Measurements from ENCODE around the gene POFUT1. TPM values are rescaled to one million over a fixed set of nuclear protein-coding genes. Genes with fewer than 3 reads are reported as not detected.
A peak's percentile ranks its signal among the peaks of the same experiment; 100 is the strongest.

POFUT1 gene
- total RNA-seq, 1 experiment from 2014 or later: 29.4 TPM

DNA sequence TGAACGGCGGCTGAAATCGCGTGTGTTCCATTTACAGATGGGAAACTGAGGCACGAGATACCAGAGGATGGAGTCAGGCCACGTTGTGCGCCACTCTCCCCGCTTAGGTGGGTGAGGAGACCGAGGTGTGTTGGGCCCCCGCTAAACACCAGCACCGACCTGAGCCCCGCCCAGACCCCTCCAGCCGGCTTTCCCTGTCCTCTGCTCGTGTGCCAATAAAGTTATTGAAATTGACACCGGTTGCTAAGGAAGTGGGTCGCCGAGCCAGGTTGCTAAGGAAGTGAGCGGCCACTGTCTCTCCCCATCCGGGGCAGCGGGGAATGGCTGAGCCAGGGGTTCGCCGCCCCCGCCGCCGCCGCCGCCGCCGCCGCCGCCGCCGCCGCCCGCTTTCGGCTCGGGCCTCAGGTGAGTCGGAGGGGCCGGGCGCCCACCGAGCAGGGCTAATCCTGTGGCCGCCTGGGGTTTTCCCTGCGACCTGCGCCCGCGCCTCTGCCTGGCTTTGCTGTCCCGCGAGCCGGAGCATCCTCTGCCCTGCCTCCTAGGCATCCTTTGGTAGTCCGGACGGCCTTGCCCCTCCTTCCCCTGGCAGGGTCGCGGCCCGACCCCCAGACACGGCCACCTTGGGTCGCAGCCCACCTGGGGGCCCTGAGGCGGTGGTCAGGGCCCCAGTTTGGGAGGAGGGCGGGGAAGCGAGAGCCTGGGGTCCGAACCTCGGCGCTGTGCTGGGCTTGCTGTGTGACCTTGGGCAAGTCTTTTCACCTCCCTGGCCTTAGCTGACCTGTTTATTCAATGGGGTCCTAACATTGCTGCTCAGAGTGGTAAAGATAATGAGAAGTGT, 69.9 kb downstream of the POFUT1 start, which contains the start of gene KIF3B (continued):
- TF ChIP-seq, protein P1, sequence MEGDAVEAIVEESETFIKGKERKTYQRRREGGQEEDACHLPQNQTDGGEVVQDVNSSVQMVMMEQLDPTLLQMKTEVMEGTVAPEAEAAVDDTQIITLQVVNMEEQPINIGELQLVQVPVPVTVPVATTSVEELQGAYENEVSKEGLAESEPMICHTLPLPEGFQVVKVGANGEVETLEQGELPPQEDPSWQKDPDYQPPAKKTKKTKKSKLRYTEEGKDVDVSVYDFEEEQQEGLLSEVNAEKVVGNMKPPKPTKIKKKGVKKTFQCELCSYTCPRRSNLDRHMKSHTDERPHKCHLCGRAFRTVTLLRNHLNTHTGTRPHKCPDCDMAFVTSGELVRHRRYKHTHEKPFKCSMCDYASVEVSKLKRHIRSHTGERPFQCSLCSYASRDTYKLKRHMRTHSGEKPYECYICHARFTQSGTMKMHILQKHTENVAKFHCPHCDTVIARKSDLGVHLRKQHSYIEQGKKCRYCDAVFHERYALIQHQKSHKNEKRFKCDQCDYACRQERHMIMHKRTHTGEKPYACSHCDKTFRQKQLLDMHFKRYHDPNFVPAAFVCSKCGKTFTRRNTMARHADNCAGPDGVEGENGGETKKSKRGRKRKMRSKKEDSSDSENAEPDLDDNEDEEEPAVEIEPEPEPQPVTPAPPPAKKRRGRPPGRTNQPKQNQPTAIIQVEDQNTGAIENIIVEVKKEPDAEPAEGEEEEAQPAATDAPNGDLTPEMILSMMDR (IDR thresholded peaks at IDR 0.05): no peak
- TF ChIP-seq, protein P2, sequence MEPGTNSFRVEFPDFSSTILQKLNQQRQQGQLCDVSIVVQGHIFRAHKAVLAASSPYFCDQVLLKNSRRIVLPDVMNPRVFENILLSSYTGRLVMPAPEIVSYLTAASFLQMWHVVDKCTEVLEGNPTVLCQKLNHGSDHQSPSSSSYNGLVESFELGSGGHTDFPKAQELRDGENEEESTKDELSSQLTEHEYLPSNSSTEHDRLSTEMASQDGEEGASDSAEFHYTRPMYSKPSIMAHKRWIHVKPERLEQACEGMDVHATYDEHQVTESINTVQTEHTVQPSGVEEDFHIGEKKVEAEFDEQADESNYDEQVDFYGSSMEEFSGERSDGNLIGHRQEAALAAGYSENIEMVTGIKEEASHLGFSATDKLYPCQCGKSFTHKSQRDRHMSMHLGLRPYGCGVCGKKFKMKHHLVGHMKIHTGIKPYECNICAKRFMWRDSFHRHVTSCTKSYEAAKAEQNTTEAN (CRISPR knock-in tag; IDR thresholded peaks at IDR 0.05): no peak
- TF ChIP-seq GABPB1 (CRISPR knock-in tag; IDR thresholded peaks at IDR 0.05): no peak
- TF ChIP-seq, protein P3, sequence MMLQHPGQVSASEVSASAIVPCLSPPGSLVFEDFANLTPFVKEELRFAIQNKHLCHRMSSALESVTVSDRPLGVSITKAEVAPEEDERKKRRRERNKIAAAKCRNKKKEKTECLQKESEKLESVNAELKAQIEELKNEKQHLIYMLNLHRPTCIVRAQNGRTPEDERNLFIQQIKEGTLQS (CRISPR knock-in tag; conservative IDR thresholded peaks at IDR 0.05): no peak

DNA sequence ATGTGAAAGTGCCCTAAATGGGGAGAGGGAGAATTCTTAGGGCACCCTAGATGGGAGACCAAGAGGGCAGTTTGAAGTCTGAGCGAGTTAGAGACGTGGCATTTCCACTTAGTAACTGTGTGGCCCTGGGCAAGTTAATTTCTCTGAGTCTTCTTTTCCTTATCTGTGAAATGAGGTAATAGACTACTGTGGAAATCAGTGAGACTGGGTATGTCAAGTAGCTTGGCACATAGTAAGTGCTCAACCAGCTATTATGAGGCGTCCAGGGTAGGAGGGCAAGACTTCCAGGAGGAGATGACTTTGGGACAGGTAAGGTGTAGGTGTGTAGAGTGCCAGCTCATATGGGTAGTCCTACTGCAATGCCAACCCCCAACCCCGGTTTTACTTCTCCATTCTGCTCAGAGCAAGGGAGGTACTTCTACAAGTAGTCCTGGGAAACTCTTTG, 70.5 kb downstream of the POFUT1 start:
- Mint-ChIP-seq H3K27me3 (ENCODE audit: low read depth) (peaks cover 1% of the 10 kb centered on the region; the same call in 1 of the 2 replicates), H3K4me1 (peaks cover 7% of the 10 kb centered on the region), H3K27ac (no peak overlapping the region), H3K36me3 (no peaks in the 10 kb centered on the region), H3K9me3 (no peaks in the 10 kb centered on the region), H3K4me3 (peak overlapping the region; percentile 82)
- DNase-seq (ENCODE audit: low spot score) (no peak), ATAC-seq (no peak)
- POLR2A ChIA-PET: no interaction called here
- CTCF ChIA-PET: no interaction called here
- no peak for TF ChIP-seq NFE2L1 (CRISPR knock-in tag; IDR thresholded peaks at IDR 0.05)
- TF ChIP-seq, protein P4, sequence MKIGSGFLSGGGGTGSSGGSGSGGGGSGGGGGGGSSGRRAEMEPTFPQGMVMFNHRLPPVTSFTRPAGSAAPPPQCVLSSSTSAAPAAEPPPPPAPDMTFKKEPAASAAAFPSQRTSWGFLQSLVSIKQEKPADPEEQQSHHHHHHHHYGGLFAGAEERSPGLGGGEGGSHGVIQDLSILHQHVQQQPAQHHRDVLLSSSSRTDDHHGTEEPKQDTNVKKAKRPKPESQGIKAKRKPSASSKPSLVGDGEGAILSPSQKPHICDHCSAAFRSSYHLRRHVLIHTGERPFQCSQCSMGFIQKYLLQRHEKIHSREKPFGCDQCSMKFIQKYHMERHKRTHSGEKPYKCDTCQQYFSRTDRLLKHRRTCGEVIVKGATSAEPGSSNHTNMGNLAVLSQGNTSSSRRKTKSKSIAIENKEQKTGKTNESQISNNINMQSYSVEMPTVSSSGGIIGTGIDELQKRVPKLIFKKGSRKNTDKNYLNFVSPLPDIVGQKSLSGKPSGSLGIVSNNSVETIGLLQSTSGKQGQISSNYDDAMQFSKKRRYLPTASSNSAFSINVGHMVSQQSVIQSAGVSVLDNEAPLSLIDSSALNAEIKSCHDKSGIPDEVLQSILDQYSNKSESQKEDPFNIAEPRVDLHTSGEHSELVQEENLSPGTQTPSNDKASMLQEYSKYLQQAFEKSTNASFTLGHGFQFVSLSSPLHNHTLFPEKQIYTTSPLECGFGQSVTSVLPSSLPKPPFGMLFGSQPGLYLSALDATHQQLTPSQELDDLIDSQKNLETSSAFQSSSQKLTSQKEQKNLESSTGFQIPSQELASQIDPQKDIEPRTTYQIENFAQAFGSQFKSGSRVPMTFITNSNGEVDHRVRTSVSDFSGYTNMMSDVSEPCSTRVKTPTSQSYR (CRISPR knock-in tag; IDR thresholded peaks at IDR 0.05): no peak
- no peak for TF ChIP-seq CBFB (CRISPR knock-in tag; IDR thresholded peaks at IDR 0.05; ENCODE audit: low read depth)
- TF ChIP-seq, protein P5, sequence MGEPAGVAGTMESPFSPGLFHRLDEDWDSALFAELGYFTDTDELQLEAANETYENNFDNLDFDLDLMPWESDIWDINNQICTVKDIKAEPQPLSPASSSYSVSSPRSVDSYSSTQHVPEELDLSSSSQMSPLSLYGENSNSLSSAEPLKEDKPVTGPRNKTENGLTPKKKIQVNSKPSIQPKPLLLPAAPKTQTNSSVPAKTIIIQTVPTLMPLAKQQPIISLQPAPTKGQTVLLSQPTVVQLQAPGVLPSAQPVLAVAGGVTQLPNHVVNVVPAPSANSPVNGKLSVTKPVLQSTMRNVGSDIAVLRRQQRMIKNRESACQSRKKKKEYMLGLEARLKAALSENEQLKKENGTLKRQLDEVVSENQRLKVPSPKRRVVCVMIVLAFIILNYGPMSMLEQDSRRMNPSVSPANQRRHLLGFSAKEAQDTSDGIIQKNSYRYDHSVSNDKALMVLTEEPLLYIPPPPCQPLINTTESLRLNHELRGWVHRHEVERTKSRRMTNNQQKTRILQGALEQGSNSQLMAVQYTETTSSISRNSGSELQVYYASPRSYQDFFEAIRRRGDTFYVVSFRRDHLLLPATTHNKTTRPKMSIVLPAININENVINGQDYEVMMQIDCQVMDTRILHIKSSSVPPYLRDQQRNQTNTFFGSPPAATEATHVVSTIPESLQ (CRISPR knock-in tag; IDR thresholded peaks at IDR 0.05): no peak
- TF ChIP-seq, protein P6, sequence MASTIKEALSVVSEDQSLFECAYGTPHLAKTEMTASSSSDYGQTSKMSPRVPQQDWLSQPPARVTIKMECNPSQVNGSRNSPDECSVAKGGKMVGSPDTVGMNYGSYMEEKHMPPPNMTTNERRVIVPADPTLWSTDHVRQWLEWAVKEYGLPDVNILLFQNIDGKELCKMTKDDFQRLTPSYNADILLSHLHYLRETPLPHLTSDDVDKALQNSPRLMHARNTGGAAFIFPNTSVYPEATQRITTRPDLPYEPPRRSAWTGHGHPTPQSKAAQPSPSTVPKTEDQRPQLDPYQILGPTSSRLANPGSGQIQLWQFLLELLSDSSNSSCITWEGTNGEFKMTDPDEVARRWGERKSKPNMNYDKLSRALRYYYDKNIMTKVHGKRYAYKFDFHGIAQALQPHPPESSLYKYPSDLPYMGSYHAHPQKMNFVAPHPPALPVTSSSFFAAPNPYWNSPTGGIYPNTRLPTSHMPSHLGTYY (CRISPR knock-in tag; IDR thresholded peaks at IDR 0.05): no peak
- no peak for TF ChIP-seq NFYB (CRISPR knock-in tag; conservative IDR thresholded peaks at IDR 0.05; ENCODE audit: low read depth)
- TF ChIP-seq, protein P7, sequence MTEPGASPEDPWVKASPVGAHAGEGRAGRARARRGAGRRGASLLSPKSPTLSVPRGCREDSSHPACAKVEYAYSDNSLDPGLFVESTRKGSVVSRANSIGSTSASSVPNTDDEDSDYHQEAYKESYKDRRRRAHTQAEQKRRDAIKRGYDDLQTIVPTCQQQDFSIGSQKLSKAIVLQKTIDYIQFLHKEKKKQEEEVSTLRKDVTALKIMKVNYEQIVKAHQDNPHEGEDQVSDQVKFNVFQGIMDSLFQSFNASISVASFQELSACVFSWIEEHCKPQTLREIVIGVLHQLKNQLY (CRISPR knock-in tag; IDR thresholded peaks at IDR 0.05): no peak
- no peak for TF ChIP-seq ZNF396 (CRISPR knock-in tag; IDR thresholded peaks at IDR 0.05; ENCODE audit: borderline replicate concordance)
- no peak for TF ChIP-seq ZNF138 (CRISPR knock-in tag; conservative IDR thresholded peaks at IDR 0.05)
- TF ChIP-seq, protein P8, sequence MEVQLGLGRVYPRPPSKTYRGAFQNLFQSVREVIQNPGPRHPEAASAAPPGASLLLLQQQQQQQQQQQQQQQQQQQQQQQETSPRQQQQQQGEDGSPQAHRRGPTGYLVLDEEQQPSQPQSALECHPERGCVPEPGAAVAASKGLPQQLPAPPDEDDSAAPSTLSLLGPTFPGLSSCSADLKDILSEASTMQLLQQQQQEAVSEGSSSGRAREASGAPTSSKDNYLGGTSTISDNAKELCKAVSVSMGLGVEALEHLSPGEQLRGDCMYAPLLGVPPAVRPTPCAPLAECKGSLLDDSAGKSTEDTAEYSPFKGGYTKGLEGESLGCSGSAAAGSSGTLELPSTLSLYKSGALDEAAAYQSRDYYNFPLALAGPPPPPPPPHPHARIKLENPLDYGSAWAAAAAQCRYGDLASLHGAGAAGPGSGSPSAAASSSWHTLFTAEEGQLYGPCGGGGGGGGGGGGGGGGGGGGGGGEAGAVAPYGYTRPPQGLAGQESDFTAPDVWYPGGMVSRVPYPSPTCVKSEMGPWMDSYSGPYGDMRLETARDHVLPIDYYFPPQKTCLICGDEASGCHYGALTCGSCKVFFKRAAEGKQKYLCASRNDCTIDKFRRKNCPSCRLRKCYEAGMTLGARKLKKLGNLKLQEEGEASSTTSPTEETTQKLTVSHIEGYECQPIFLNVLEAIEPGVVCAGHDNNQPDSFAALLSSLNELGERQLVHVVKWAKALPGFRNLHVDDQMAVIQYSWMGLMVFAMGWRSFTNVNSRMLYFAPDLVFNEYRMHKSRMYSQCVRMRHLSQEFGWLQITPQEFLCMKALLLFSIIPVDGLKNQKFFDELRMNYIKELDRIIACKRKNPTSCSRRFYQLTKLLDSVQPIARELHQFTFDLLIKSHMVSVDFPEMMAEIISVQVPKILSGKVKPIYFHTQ (CRISPR knock-in tag; IDR thresholded peaks at IDR 0.05): no peak
- no peak for TF ChIP-seq FOXP1 (CRISPR knock-in tag; IDR thresholded peaks at IDR 0.05; ENCODE audit: borderline replicate concordance)
- TF ChIP-seq, protein P9, sequence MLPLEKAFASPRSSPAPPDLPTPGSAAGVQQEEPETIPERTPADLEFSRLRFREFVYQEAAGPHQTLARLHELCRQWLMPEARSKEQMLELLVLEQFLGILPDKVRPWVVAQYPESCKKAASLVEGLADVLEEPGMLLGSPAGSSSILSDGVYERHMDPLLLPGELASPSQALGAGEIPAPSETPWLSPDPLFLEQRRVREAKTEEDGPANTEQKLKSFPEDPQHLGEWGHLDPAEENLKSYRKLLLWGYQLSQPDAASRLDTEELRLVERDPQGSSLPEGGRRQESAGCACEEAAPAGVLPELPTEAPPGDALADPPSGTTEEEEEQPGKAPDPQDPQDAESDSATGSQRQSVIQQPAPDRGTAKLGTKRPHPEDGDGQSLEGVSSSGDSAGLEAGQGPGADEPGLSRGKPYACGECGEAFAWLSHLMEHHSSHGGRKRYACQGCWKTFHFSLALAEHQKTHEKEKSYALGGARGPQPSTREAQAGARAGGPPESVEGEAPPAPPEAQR (CRISPR knock-in tag; IDR thresholded peaks at IDR 0.05): no peak
- TF ChIP-seq, protein P10, sequence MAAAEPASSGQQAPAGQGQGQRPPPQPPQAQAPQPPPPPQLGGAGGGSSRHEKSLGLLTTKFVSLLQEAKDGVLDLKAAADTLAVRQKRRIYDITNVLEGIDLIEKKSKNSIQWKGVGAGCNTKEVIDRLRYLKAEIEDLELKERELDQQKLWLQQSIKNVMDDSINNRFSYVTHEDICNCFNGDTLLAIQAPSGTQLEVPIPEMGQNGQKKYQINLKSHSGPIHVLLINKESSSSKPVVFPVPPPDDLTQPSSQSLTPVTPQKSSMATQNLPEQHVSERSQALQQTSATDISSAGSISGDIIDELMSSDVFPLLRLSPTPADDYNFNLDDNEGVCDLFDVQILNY (CRISPR knock-in tag; IDR thresholded peaks at IDR 0.05): no peak
